Vagina (tissue), 2 donors: Measurements from ENCODE around the gene BPIFB1.

Experiments used
- CTCF ChIP-seq, 3 experiments: fragments of 450-650 bp in 2 of 3; fragments of 200-600 bp in 1 of 3; sonication (generic) in 1 of 3; IDR thresholded peaks; one replicate each; pipeline ENCODE4 v1.5.1; 2017 to 2019; ENCODE audit warnings: antibody characterized with exemption in 3 of 3, mild to moderate bottlenecking in 2 of 3, moderate library complexity in 2 of 3
- POLR2A ChIP-seq, 2 donors: fragments of 450-650 bp; IDR thresholded peaks; one replicate each; pipeline ENCODE4 v1.6.1; 2017; ENCODE audit warnings: antibody characterized with exemption in 2 of 2, mild to moderate bottlenecking in 2 of 2, moderate library complexity in 2 of 2
- POLR2AphosphoS5 ChIP-seq, 2 donors: sonication (generic); formaldehyde crosslinking; IDR thresholded peaks; one replicate each; pipeline ENCODE4 v1.9.0; 2017; ENCODE audit warnings: antibody characterized with exemption in 2 of 2, mild to moderate bottlenecking in 2 of 2, low read depth in 1 of 2; ENCODE audit not compliant: insufficient read depth in 1 of 2

- peak in 2 of 3 experiments; percentile 10 to 56 for TF ChIP-seq CTCF (IDR thresholded peaks at IDR 0.05)
- TF ChIP-seq POLR2AphosphoS5 (IDR thresholded peaks at IDR 0.05; ENCODE audit: insufficient read depth in 1 of 2, low read depth in 1 of 2), result no peak
- no peak for TF ChIP-seq POLR2A (IDR thresholded peaks at IDR 0.05)
Observed at GRCh38 chr20:33291830-33292355, 8.9 kb downstream of the BPIFB1 start.
